ENCODE results near the gene MTA1.

DNA sequence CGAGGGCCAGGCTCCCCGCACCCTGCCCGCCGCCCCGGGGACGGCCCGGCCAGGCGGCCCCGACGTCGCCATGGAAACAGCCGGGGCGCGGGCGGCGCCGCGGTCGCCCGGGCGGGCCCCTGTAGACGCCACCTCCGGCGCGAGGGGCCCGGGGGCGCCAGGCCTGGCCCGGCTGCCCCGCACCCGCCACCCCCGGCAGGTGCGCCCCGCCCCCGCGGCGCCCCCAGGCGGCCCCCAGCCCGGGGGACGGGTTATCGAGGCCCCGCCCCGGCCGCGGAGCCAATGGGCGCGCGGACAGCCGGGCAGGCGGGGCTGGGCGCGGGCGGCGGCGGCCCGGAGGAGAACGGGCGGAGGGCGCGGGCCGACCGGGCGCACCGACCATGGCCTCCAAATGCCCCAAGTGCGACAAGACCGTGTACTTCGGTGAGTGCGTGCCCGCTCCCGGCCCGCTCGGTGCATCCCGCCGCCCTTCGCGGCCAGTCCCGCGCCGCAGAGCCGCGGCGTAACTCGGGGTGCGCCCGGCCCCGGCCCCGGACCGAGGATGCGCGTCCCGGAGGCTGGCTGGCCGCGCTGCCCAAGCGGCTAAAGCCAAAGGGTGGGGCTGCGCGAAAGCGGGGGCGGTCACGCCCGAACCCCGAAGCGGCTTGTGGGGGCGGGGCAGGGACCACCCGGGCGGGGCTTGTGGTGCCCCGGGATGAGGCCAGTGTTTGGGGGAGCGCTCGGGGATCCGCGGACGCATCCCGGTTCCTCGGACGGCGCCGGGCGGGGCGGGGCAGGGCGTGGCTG is 55.0 kb downstream of the MTA1 start, which contains the start of gene CRIP2:
- TF ChIP-seq POLR2AphosphoS5 (IDR thresholded peaks at IDR 0.05; ENCODE audit: low read length) = no peak
- TF ChIP-seq, protein P1, sequence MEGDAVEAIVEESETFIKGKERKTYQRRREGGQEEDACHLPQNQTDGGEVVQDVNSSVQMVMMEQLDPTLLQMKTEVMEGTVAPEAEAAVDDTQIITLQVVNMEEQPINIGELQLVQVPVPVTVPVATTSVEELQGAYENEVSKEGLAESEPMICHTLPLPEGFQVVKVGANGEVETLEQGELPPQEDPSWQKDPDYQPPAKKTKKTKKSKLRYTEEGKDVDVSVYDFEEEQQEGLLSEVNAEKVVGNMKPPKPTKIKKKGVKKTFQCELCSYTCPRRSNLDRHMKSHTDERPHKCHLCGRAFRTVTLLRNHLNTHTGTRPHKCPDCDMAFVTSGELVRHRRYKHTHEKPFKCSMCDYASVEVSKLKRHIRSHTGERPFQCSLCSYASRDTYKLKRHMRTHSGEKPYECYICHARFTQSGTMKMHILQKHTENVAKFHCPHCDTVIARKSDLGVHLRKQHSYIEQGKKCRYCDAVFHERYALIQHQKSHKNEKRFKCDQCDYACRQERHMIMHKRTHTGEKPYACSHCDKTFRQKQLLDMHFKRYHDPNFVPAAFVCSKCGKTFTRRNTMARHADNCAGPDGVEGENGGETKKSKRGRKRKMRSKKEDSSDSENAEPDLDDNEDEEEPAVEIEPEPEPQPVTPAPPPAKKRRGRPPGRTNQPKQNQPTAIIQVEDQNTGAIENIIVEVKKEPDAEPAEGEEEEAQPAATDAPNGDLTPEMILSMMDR (IDR thresholded peaks at IDR 0.05 in 2 of 3, conservative IDR thresholded peaks at IDR 0.05 in 1 of 3; ENCODE audit: control insufficient read depth in 2 of 3, extremely low read depth in 1 of 3, insufficient read depth in 1 of 3, low read depth in 3 of 3, low read length in 3 of 3) = no peak
